GM21390 (cell line): Measurements from ENCODE around the gene BTNL3.

Experiments
- ATAC-seq: cut with Tn5 transposase; IDR thresholded peaks from one replicate; pipeline ENCODE4 v1.9.1; 2021; ENCODE audit not compliant: unreplicated experiment

The BTNL3 gene

GRCh38 chr5:181020688-181021087 is 32.0 kb downstream of the BTNL3 start:
- no peak for ATAC-seq

GRCh38 chr5:181024245-181025064 is 35.8 kb downstream of the BTNL3 start:
- no peak for ATAC-seq

- ATAC-seq, result no peak
These were observed 38.9 kb downstream of the BTNL3 start for GRCh38 chr5:181027452-181028031.

GRCh38 chr5:181028032-181028819 is 39.6 kb downstream of the BTNL3 start:
- ATAC-seq, result no peak

- ATAC-seq, result no peak
These were observed 43.1 kb downstream of the BTNL3 start for GRCh38 chr5:181031716-181032115.

GRCh38 chr5:181035991-181036815 is 47.6 kb downstream of the BTNL3 start:
- ATAC-seq, result no peak

- no peak for ATAC-seq
These were observed 48.2 kb downstream of the BTNL3 start for GRCh38 chr5:181036816-181037364.

GRCh38 chr5:181037365-181037861 is 48.8 kb downstream of the BTNL3 start:
- no peak for ATAC-seq

- no peak for ATAC-seq
These were observed 50.8 kb downstream of the BTNL3 start for GRCh38 chr5:181039471-181039870.

- ATAC-seq, result no peak
These were observed 51.4 kb downstream of the BTNL3 start, which contains the start of gene BTNL9 for GRCh38 chr5:181039931-181040630. Gene BTNL9 (plus strand): TSS chr5:181040266. CDS start chr5:181045490, 5,224 bp downstream.

GRCh38 chr5:181040631-181040945 is 51.9 kb downstream of the BTNL3 start:
- ATAC-seq, result no peak

- no peak for ATAC-seq
These were observed 52.4 kb downstream of the BTNL3 start for GRCh38 chr5:181041043-181041442.

GRCh38 chr5:181042036-181042713 is 53.5 kb downstream of the BTNL3 start:
- ATAC-seq, result no peak

- ATAC-seq, result no peak
These were observed 54.1 kb downstream of the BTNL3 start for GRCh38 chr5:181042722-181043121.

GRCh38 chr5:181043285-181044092 is 54.8 kb downstream of the BTNL3 start:
- no peak for ATAC-seq

- no peak for ATAC-seq
These were observed 55.5 kb downstream of the BTNL3 start for GRCh38 chr5:181044093-181044599.

- no peak for ATAC-seq
These were observed 56.1 kb downstream of the BTNL3 start for GRCh38 chr5:181044662-181045305.

GRCh38 chr5:181045316-181045715 is 56.7 kb downstream of the BTNL3 start:
- ATAC-seq, result no peak
